Right renal pelvis (tissue), 4 donors: ENCODE measurements around the gene LPP. TPM values are rescaled to one million over a fixed set of nuclear protein-coding genes. Genes with fewer than 3 reads are reported as not detected.

Source experiments
- DNase-seq, 4 donors: peaks; one replicate each; pipeline ENCODE4 v3.0.0-alpha.2; 2013; ENCODE audit warnings: low read depth in 4 of 4, low spot score in 3 of 4, missing footprints in 1 of 4
- polyA plus RNA-seq, 4 donors: library from polyadenylated mRNA; unstranded; fragments of 120-200 nt; gene quantifications; one replicate each; pipeline ENCODE4 v1.2.1, GENCODE V29; 2013; ENCODE audit not compliant: insufficient read length in 4 of 4

The LPP gene
- polyA plus RNA-seq, 4 donors: 24.5 to 29.6 (median 25.6) TPM

DNA sequence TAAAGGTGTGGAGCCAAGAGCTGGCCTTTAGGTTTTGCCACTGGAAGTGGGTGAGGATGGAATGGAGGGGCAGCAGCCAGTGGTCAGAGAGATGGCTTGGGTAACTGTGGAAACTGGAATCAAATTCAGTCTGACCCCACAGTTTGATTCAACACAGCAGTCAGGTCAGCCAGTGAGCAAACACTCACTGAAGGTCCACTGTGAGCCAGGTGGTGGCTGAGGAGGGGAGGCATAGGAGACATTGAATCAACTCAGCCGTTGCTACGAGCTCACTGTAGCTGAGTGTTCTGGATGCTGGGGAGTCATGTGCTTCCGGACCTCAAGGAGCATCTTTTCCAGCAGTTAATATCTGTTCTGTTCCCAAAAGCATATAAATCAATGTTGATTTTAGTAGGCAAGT is 37.5 kb downstream of the LPP start:
- no peak for DNase-seq

DNA sequence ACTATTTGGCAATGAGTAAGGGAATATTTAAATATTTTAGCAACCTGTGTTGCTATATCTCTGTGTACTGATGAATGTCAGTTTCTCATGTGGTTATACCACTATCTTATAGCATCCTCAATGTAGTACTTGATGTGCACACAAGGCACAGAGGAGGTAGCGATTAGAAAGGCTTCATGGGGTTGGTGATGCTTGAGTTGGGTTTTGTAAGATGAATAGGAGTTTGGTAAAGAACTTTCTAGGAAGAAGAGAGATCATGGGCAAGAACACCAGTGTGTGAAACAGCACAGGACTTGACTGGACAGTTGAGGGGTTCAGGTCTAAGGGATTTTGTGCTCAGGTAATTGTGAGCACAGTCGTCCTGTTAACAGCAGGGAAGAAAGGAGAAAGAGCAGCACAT is 38.1 kb downstream of the LPP start:
- DNase-seq: no peak

DNA sequence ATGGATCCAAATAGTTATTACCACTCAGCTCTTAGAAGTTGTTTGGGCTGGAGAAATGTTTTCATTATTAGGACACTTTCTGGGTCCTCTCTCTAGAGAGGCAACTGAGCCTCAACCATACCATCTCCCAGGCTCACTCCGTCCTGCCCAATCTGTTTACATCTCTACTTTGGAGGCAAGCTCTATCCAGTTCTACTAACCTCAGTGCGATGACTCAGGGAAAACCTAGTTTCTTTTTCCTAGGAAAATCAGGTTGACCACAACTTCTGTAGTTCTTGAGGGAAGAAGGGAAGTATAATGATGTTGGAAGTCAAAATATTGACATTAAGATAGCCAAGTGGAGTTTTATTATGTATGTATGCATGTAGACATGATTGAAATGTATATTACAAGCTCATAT is 40.4 kb downstream of the LPP start:
- no peak for DNase-seq

DNA sequence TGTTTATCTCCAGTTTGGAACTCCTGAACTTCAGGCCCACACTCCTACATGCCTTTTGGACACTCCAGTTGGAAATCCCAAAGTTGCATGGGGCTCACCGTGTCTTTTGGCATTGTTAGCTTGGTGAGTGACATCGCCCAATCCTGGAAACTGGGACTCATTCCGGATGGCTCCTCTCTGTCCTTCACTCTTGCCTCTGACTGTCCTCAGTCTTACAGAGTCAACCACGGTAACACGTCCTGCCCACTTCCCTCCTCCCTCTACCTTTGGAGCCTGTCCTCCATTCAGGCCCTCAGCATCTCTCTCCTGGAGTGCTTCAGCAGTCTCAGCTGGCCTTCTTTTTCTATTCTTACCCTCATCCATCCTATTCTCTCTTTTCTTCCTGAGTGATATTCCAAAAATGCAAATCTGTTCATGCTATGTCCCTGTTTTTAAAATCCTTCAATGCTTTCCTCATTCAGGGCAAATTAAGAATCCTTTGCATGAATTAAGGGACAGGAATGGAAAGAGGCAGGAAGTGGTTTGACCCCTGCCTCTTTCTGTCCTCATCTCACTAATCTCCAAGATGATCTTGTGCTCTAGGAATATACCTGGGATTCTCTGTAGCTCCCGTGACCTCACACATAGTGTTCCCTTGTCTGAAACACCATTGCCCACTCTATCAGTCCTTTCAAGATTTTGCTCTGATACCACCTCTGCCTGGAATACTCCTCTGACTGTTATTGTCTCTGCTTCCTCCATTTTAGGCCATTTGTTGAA is 42.5 kb downstream of the LPP start:
- DNase-seq: no peak

DNA sequence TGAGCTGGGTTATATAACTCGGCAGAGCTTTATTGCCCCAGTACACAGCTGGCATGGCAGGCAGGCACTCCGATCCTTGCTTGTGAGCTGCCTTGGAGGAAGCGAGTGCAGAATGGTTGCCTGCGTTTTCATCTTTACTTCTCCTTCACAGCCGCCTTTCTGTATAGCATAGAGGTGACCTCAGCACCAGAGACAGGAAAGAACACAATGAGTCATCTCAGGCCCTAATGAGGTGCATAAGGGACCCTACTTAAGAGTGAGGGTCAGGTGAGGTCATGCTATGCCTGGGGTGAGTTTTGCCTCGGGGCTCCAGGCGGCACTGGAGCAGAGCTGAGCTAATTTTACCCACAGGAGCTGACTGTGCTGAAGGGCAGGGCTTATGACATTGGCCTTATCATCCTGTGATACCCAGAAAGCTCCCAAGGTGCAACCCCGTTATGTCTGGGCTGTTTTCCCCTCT is 43.5 kb downstream of the LPP start:
- DNase-seq: no peak

DNA sequence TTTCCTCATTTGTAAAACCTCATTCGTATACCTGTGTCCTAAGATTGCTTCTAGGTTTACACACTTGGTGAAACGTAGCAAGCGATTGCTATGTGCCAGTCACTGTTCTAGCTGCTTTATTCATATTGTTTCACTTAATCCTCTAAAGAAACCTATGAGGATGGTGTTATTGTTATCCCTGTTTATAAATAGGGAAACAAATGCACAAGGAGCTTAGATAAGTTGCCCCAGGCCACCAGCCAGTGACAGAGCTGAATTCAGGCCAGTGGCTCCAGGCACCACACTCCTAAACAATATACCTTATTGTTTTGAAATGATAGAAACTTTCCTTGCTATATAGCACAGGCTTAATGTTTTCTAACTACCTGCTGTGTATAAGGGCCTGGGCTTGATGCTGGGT is 44.0 kb downstream of the LPP start:
- DNase-seq: no peak

DNA sequence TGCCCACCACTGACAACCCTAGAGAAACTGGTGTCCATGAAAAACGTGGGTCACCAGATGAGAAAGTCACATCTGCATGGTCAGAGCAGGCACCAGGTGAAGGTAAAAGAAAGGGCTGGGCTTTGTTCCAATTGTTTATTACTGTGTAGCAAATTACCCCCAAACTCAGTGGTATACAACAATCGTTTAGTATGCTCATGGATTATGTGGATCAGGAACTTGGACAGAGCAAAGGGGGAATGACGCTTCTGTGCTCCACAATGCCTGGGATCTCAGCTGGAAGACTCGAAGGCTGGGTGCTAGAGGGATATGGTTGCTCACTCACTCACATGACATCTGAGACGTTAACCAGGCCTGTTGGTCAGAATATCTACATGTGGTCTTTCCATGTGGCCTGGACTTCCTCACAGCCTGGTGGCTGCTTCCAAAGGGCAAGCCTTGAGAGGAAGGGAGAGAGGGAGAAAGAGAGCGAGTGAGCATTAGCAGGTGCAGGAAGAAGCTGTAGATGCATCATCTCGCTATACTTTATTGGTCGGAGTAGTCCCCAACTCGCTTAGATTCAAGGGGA is 44.9 kb downstream of the LPP start:
- no peak for DNase-seq

DNA sequence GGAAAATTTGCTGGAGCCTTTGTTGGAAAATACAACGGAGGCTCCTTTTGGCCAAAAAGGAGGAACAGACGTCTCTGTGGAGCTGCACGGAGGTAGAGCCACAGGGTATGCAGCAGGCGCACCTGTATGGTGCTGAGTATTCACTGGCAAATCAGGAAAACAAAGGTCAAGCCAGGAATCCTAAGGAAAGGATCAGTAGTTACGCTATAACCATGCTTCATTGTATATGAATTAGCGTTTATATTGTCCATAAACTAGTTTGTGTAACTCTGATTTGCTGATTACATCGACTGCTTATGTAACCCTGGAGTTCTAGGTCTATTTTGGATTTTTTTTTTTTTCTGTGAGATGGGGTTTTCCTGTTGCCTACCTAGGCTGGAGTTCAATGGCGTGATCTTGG is 45.4 kb downstream of the LPP start:
- DNase-seq: no peak

DNA sequence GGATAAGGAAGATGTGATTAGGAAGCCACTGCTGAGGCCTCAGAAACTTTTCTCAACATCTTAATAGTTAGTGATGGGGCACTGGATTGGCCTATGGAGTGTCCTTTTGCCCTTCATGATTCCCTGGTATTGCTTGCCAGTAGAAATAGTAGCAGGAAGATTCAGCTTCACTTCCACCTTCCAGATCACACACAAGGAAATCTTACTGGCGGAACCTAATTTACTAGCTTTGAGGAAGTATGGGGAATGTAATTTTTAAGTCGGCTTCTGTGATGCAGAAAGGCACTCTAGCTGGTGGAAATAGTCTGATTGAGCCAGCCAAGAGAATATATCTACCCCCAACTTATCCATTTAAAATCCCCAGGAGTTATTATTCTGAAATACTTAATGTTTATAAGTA is 46.5 kb downstream of the LPP start:
- DNase-seq: no peak

DNA sequence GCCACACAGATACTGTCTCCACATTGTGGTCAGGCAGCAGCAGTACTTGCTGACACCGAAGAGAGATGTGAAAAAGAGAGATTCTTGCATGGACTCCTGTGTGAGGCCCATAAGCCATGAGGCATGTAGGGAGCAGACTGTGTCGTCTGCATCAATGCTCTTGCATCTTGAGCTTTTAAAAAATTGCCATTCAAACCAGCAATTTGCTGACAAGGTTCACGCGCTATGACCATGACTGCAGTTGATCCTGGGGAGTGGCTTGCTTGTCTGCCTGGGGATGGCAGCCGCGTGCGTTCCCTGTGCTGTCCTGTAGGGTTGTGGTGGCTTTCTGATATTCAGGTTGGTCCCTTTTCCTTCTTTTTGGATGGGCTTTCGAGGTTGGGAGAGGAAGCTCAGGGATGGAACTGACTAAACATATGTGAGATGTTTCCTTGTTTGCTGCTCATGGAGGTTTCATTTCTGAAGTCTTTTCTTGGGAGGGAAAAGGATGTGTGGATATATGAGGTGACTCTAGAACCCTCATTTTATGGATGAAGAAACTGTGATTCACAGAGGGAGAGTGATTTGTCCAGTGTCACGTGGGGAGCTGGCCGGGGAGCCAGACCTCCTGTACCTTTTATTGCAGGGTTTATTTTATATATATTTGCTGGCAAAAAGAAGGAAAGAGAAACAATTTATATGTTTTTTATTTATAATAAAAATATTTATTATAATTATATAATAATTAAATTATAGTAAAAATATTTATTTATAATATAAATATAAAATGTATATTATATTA is 48.6 kb downstream of the LPP start:
- DNase-seq: no peak

DNA sequence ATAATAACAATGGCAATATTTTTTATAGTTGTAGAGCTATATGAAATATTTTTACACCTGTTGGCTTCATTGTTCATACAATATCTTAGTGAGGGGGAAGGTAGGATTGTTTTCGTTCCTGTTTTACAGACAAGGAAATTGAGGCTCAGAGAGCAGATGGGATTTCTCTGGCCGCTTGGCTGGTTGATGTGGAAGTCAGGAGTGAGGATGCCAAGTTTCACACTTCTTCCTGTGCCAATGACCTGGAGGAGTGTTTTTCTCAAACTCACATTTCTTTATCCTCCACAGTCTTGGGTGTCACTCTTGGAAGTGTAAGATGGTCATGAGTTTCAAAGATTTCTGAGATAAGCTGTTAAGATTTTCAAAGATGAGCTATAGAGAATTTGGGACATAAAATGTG is 50.6 kb downstream of the LPP start:
- no peak for DNase-seq

DNA sequence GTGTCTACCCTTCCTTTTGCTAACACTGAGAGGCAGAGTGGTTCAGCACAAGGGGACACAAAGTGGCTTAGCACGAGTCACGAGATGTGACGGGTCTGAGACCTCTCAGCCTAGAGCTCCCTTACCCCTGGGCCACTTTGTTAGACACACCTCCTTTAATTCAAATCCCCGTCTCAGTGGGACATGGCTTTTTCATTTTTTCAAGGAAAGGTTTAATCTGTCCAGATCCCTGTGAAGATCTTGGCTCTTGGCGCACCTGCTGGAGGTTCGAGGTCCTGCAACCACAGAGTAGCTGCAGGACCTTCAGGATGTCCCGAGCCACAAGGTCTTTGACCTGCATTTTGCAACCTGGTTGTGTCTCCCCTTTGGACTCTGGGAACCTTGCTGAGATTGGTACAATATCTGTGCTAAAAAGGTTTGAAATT is 52.0 kb downstream of the LPP start:
- DNase-seq: no peak

DNA sequence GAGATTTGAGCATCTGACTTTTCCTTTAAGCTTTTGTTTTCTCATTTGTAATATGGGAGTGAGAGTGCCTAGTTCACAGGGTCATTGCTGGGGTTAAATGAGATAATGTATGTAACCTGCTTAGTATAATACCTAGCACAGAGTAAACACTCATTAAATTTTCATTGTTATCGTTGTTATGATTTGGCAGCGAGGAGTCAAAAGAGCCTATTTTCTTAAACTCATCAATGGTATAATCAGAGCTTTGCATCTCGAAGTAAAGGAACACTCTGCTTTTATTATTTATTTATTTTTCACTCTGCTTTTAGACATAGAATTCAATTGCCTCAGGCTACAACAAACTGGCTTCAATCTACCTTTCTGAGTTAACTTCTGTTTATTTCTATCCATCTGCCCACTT is 52.8 kb downstream of the LPP start:
- DNase-seq: no peak

DNA sequence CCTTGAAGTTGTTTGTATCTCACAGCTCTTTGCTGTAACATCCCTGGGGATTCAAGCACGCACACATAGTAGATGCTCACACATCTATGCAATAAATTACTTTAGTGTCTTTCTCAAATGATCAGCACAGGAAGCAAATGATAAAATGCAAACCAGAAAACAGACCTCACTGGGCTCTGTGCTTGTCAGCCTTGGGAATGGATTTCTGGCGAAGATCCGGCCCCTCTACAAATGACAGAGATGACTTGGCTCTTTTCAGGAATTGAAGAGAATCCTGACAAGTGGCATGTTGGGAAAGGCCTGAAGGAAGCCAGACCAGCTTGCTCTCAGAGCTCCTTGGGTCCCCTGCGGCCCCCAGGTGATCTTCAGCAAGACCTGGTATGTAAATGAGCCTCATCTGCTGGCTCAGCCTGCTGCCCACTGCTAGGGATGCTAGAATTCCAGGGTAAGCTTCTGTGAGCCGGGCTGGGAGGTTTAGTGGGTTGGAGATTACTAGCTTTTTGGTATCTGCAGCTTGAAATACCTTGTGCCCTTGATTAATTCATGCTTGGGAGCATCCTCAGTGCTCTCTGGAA is 54.1 kb downstream of the LPP start:
- no peak for DNase-seq

DNA sequence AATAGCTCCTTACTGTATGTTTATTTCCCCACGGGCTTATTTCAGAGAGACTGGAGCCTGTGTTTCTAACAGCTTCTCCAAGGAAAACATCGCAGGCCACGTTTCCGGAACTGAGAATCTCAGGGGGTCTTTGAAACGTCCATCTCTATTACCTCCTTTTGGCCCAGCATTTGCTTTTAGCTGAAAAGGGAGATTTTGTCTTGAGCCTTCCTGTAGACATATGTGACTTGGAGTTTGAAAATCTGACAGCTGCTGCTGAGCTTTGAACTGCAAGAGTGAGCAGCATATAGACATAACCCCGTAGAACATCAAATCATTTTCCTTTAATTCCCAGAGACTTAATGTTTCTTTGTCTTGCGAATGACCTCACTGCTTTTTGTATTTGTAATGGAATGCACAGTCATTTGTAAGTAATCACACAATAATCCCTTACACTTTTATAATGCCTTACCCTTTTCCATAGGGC is 54.6 kb downstream of the LPP start:
- peak in 2 of 4 donors; percentile 36 for DNase-seq

DNA sequence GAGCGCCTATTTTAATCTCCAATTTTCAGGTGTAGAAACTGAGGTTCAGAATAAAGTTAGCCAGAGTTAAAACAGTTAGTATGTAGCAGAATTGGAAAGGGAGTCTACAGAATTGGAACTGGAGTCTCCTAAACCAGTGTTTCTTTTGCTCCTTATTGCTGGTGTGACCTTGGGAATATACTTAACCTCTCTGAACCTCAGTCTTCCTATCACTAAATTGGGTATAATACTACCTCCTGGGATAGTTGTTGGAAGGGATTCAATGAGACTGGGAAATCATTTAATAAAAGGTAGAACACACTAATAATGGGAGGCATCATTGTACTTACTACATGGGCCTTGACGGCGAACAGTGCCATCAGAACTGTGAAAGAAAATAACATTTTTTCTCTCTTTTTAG is 55.1 kb downstream of the LPP start:
- DNase-seq: no peak

DNA sequence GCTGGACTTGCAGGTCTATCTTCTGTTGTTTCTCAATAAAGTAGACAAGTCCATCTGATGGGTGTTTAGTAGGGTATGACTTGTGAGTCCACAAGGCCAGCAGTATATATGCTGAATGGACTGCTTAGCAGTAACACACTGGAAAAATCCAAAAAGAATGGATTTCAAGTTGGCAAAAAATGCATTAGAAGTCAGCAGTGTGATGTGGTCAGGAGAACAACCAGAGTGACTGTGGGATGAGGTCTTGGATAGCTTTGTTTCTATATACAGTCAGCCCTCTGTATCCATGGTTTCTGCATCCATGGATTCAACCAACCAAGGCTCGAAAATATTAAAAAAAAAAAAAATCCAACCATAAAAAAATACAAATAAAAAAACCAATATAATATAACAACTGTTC is 55.8 kb downstream of the LPP start:
- DNase-seq: no peak

DNA sequence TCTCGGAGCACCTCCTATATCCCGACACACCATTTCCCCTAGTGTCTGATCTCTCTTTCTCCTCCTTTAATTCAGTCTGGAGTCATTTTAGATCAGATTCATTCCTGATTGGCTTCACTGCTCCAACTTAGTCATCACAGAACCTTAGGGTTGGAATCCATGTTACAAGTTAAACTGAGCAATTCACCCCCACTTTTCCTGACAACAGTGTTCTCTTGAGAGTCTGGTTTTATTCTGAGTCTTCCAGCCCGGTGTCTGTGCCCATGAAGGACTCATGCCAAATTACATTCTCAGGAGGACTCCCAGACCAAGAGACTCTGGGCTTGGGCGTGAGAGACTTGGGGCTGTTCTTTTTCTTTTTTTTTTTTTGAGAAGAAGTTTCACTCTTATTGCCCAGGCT is 57.5 kb downstream of the LPP start:
- DNase-seq: no peak

DNA sequence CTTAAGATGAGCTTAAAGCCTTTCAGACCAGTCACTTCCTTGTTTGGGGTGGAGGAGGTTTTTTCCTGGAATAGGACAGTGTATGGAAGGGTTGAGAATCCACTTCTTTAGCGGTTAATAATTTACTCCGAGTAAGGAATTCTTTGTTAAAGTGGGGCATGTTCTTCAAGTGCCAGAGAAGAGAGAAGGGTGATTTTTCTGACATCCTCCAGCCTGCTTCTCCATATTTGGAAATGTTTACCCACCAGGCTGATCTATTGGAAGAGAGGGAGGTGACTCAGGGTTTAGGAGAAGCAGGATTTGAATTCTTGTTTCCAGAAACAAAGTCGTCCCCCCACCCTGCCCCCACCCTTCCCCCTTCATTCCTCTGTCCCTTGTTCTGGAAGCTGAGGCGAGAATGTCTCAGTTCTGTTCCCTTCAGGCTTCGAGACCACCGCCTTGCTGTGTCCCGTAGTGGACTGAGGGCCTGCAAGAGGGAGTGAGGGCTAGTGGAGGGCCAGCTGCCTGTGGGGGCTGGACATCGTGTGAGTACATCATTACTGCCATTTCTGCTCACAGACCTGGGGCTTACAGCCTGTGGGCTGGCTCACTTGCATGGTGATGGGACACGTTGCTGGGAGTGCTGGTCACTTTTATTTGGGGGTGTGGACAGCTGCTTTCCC is 58.5 kb downstream of the LPP start:
- DNase-seq: peak in 1 of 4 donors; percentile 28

DNA sequence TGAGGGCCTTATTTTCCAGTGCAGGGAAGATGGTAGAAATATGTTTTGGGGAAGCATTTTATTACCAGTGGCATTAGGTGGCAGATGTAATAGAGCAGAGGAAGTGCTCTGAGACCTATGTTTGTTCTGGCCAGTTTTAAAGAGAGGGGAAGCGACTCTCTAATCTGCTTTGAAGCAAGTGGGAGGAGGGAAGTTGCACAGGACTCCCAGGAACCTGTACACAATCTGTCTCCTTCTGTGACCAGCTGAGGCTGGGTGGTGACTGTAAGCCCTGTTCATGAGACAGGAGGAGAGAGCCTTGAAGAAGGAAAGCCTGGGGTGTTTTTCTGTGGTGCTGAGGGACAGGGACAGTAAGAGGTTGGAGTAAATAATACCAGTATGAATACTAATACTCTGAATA is 60.5 kb downstream of the LPP start:
- DNase-seq: no peak

DNA sequence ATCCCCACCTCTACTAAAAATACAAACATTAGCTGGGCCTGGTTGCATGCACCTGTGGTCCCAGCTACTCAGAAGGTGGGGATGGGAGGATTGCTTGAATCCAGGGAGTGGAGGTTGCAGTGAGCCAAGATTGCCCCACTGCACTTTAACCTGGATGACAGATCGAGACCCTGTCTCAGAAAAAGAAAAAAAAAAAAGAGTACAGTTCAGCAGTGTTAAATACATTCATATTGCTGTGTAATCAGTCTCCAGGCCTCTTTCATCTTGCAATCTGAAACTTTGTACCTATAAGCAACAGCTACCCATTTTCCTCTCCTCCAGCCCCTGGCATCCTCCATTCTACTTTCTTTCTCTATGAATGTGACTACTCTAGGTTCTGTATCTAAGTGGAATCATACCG is 61.2 kb downstream of the LPP start:
- DNase-seq: no peak
